ENCODE results near the gene GNPTG. TPM values are rescaled to one million over a fixed set of nuclear protein-coding genes. Genes with fewer than 3 reads are reported as not detected.

The GNPTG gene
- total and polyA plus RNA-seq, 9 of the 15 experiments (the other 6 are each of a cell fraction or from before 2014, with no cell fraction given), result 0.69 to 33.3 (median 13.6) TPM

DNA sequence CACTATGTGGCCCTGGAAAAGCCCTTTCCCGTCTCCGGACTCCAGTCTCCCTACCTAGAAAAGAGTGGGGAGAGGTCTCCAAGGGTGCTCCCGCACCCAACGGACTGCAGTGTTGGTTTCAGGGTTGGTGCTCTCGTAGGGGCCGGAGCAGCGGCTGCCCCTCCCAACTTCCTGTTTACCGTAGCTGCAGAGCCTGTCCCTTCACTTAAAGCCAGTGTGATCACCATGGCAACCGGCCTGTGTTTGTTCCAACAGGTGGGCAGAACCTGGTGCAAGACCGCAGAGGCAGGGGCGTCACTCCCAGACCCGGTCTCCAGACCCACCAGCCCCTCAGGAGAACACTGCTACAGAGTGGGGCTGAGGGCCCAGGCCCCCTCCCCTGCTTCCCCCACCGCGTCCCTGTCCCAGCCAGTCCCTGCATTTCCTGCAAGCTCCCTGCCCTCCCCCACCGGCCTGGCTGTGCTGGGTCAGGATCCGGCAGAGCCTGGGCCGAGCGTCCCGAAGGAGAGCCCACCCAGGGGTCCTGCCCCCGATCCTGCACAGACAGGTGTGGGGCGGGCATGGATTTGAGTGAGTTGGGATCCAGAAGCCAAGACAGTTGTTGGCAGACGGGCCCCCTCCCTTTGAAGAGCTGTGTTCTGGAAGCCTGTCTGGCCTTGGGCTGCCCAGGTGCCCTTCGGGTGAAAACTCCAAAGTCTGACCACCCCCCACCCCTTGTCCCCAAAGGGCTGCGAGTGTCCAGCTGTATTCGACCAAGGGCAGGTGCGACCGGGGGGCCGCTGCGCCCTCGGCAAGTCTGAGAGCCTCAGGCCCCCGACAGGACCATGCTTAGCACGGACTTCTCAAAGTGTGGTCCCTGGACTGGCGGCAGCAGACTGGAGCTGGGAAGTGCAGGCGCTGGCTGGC lies 19.8 kb upstream of the GNPTG start (continued):
- TF ChIP-seq ZNF764 (CRISPR knock-in tag; IDR thresholded peaks at IDR 0.05; ENCODE audit: low read depth) (no peak), ELK1 (CRISPR knock-in tag; IDR thresholded peaks at IDR 0.05) (no peak), JUNB (CRISPR knock-in tag; conservative IDR thresholded peaks at IDR 0.05) (no peak), TCF7L2 (IDR thresholded peaks at IDR 0.05; ENCODE audit: low read depth, low read length) (no peak), SMARCE1 (IDR thresholded peaks at IDR 0.05) (no peak), ZBTB8A (IDR thresholded peaks at IDR 0.05; ENCODE audit: partially characterized antibody) (no peak), PHF8 (IDR thresholded peaks at IDR 0.05; ENCODE audit: borderline replicate concordance, low read length) (peak; percentile 41; the same call in 1 of the 2 replicates), STAT5B (CRISPR knock-in tag; IDR thresholded peaks at IDR 0.05) (no peak), RBFOX2 (IDR thresholded peaks at IDR 0.05; ENCODE audit: low read depth, low read length) (peak; percentile 63), MAFF (IDR thresholded peaks at IDR 0.05; ENCODE audit: low read length) (no peak), RBM22 (IDR thresholded peaks at IDR 0.05; ENCODE audit: low read depth, low read length, poor library complexity, severe bottlenecking) (no peak), SP1 (CRISPR knock-in tag; IDR thresholded peaks at IDR 0.05) (no peak), LCOR (CRISPR knock-in tag; IDR thresholded peaks at IDR 0.05) (no peak), FOXO4 (CRISPR knock-in tag; IDR thresholded peaks at IDR 0.05) (no peak), ZNF212 (CRISPR knock-in tag; IDR thresholded peaks at IDR 0.05) (no peak), HBP1 (CRISPR knock-in tag; IDR thresholded peaks at IDR 0.05) (no peak), ZNF785 (CRISPR knock-in tag; IDR thresholded peaks at IDR 0.05) (no peak)
- TF ChIP-seq, protein P1, sequence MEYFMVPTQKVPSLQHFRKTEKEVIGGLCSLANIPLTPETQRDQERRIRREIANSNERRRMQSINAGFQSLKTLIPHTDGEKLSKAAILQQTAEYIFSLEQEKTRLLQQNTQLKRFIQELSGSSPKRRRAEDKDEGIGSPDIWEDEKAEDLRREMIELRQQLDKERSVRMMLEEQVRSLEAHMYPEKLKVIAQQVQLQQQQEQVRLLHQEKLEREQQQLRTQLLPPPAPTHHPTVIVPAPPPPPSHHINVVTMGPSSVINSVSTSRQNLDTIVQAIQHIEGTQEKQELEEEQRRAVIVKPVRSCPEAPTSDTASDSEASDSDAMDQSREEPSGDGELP (CRISPR knock-in tag; IDR thresholded peaks at IDR 0.05; ENCODE audit: borderline replicate concordance), result no peak; the same call in 1 of the 2 replicates
- TF ChIP-seq, protein P2, sequence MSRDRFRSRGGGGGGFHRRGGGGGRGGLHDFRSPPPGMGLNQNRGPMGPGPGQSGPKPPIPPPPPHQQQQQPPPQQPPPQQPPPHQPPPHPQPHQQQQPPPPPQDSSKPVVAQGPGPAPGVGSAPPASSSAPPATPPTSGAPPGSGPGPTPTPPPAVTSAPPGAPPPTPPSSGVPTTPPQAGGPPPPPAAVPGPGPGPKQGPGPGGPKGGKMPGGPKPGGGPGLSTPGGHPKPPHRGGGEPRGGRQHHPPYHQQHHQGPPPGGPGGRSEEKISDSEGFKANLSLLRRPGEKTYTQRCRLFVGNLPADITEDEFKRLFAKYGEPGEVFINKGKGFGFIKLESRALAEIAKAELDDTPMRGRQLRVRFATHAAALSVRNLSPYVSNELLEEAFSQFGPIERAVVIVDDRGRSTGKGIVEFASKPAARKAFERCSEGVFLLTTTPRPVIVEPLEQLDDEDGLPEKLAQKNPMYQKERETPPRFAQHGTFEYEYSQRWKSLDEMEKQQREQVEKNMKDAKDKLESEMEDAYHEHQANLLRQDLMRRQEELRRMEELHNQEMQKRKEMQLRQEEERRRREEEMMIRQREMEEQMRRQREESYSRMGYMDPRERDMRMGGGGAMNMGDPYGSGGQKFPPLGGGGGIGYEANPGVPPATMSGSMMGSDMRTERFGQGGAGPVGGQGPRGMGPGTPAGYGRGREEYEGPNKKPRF (IDR thresholded peaks at IDR 0.05; ENCODE audit: low read depth, low read length), result no peak
